RCC 7860 (cell line): ENCODE measurements around the gene TAGLN2.

Experiments used
- DNase-seq: peaks from one replicate; pipeline ENCODE4 v3.0.0-alpha.2; 2015; ENCODE audit warnings: low spot score
- FAIRE-seq: peaks from 2 replicates; lab custom pipeline; 2012; peaks lifted over from hg19 to GRCh38; lab: Jason Lieb, UNC

TAGLN2 gene

DNA sequence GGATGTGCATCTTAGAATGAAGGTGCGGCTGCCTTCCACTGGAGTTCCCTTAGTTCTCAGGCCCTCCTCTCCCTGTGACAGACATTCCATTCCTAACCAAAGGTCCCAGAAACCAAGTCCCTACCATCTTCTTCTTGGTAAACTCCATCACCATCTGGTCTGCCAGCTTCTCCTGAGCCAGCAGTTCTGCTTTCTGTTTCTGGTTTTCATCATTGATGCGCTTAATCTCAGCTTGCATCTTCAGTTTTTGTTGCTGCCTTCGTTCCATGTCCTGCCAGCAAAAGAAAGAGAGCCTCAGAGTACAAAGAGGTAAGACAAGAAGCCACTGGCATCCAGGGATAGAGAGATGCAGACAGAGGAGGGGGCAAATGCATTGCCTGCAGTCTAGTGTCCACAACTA, 44.9 kb downstream of the TAGLN2 start:
- no peak for DNase-seq

DNA sequence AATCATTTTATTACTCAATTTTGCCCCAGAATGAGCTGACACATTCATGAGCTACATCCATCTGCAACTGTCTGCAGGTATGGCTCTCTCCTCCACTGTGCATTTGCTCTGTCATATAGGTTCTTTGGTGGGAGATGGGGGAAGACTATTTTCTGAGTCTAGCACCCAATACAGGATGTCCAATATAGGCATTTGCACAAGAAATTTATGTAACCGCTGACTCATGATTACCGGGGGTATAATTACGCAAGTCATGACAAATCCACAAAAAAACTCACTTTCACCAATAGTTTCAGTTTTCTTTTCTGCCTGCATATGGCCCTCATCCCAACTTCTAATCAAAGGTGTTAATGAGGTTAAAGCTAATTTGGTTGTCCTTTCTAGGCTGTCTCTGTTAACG, 45.3 kb downstream of the TAGLN2 start:
- FAIRE-seq: no peak
- peak; percentile 34 for DNase-seq

More for the DNA sequence above, 44.9 kb downstream of the TAGLN2 start:
- no peak for FAIRE-seq

DNA sequence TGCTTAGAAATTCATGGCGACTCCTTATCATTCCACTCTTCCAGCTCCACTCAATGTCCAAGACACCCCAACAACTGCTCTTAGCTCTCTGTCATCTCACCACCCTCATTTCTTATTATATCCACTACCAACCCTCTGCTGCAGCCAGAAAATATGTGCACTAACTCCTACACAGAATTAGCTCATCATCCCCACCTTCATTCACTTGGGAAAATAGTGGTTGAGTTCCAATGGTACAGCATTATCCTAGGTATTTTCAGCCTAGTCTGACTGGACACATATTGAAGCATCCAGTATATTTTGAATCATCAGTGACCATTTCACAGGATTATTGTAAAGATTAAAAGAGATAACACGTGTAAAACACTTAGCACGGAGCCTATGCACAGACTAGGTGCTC, 46.2 kb downstream of the TAGLN2 start:
- FAIRE-seq: no peak
- DNase-seq: no peak

DNA sequence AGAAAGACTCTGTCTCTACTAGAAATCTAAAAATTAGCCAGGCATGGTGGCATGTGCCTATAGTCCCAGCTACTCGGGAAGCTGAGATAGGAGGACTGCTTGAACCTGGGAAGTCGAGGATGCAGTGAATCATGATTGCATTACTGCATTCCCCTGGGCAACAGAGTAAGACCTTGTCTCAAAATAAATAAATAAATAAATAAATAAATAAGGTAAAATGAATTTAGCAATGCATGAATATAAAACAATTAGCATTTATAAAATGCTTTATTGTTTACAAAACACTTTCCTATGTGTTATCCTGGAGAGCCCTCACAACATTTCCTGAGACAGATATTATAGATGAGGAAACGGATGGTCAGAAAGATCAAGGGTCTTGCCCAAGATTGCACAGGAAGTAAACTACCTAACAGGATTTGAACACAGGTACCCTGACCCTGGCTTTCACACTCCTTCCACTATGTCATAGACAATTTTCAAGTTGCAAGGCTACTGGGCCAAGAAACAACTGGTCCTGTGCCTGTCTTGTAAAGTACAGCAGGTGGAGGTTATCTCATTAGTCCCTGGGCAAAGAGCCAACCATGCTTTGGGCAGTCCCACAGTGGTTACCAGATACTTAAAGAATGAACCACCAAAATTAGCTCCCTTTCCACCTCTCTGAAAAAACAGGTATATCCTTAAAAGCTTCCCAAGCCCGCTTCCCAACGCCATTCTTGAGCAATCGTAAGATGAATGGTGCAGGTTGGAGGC, 47.4 kb downstream of the TAGLN2 start:
- DNase-seq (no peak), FAIRE-seq (no peak)

DNA sequence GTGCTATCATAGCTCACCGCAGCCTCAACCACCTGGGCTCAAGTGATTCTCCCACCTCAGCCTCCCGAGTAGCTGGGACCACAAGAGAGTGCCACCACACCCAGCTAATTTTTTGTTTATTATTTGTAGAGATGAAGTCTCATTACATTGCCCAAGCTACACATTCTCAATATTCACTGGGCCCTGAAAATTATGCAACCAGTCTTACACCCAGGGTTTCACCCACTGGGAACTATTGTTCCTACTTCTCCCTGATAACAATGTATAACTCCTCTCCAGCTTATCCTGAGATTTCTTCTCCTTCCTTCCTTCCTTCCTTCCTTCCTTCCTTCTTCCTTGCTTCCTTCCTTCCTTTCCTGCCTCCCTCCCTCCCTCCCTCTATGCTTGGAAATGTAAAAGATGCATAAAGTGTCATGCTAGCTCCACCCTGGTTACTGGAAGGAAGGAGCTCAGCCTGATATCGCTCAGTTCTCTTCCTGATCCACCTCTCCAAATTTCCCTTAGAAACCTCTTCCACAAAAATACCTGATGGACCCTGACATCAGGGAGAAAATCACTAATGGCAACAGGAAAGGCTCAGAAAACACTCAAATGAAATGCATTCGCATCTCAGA, 51.7 kb downstream of the TAGLN2 start:
- no peak for DNase-seq
- no peak for FAIRE-seq

DNA sequence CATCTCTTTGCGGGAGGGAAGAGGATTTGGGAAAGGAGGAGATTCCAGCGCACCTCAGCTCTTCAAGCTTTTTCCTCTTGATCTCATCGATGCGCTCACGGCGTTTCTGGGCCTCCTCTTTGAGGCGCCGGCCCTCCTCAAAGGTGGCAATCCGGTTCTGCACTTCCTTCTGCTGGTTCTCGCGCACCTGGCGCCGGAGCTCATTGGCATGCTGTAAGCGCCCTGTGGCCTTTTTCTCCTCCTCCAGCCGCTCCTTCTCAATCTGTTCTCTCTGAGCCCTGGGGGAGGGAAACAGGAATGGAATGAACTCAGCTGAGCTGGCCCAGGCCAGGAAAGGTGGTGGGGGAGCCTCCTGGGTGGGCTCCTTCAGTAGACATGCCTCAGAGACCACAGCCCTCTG, 52.4 kb downstream of the TAGLN2 start:
- DNase-seq: no peak
- FAIRE-seq: no peak

DNA sequence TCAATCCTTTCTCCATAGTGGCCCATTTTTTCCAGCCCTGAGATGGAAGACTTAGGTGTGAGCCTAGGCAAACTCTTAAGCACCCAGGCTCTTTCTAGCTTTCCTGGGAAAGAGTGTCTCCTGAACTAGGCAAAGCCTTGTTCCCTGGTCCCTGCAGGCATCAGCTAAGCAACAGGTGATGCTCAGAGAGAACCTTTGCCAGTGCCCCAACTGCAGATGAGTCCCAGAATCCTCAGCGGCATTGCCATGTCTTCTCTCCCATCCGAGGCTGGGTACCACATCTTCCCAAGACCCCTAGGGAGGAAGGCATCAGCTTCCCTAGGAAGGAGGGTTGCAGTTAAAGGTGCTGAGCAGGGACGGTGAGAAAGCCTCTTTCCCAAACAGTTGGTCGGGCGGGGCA, 54.6 kb downstream of the TAGLN2 start:
- FAIRE-seq: no peak

DNA sequence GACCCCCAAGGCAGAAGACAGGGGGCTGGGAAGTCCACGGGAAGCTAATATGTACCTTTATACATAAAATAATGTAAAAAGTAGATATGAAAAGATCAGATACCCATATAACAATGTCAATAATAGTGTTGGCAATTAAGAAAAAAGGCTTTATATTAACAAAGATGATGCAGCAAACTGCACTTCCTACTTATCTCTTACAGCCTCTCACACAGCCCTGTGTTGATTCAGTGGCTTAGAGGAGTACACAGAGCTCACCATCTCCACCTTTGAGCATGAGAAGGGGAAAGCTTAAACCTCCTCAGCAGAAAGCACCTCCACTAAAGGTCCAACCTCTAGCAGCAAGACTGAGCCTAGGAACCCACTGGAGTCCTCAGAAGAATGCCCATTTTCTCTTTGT, 55.7 kb downstream of the TAGLN2 start:
- no peak for FAIRE-seq
- no peak for DNase-seq

More for the DNA sequence above, 54.6 kb downstream of the TAGLN2 start:
- DNase-seq: no peak

DNA sequence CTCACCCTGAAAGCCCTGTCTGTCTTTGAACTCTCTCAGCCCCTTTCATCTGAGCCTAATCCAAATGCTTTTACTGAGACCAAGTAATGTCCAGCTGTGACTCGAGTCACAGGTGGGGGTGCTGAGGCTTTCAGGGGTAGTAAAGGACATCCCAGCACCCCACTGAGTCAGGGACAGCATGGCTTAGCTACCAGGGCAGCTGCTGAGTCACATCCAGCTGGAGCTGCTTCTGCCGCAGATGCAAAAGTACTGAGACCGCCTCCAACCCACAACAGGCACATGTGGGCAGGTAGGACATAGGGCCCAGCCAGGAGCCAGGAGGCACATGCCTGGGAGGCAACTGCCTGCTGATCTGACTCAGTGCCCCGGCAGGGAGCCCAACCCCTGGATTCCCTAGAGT, 56.1 kb downstream of the TAGLN2 start:
- FAIRE-seq (peak; percentile 89), DNase-seq (peak; percentile 90)

DNA sequence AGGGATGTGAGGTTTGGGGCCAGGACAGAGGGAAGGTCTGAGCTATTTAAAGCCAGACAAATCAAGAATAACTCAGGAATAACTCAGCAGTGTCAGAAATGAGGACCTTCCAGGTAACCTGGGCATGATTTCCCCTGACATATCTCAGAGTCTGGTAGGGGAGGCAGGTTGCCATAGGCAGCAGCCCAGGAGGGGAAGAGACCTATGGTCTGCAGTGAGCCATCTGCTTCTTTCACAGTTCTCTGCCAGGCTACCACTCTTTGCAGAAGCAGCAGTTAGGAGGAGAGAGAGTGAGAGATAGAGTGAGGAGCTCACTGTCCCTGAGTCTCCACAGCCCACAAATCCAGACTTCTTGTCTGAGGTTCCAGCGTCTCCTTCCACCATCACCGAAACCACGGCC, 56.5 kb downstream of the TAGLN2 start:
- DNase-seq: no peak
- no peak for FAIRE-seq
